Esophagus muscularis mucosa (tissue), 4 donors: ENCODE data around the gene URM1. TPM values are rescaled to one million over a fixed set of nuclear protein-coding genes. Genes with fewer than 3 reads are reported as not detected.

Experiments
- DNase-seq: peaks from one replicate; pipeline ENCODE4 v3.0.0-alpha.2; 2017; ENCODE audit errors: extremely low spot score
- H3K27ac ChIP-seq, 4 donors: fragments of 200-600 bp; sonication (generic); replicated peaks in 1 of 4; 1 replicate in 3 of 4; 2 replicates in 1 of 4; pipeline ENCODE4 v1.5.1; 2016 to 2019; ENCODE audit warnings: mild to moderate bottlenecking in 1 of 4
- H3K27me3 ChIP-seq, 4 donors: fragments of 200-600 bp; sonication (generic); one replicate each; pipeline versions ENCODE4 v1.5.1 to v1.6.0; 2016 to 2019
- H3K36me3 ChIP-seq, 4 donors: fragments of 200-600 bp; sonication (generic); one replicate each; pipeline ENCODE4 v1.5.1; 2016 to 2019
- H3K4me1 ChIP-seq, 4 donors: fragments of 200-600 bp; sonication (generic); one replicate each; pipeline ENCODE4 v1.5.1; 2016 to 2019
- H3K4me3 ChIP-seq, 4 donors: fragments of 200-600 bp; sonication (generic); 1 replicate in 2 of 4; 2 replicates in 2 of 4; pipeline ENCODE4 v1.5.1; 2016 to 2019; ENCODE audit warnings: mild to moderate bottlenecking in 4 of 4, moderate library complexity in 1 of 4
- H3K9me3 ChIP-seq, 4 donors: fragments of 200-600 bp; sonication (generic); 1 replicate in 3 of 4; 2 replicates in 1 of 4; pipeline ENCODE4 v1.5.1; 2016 to 2019
- CTCF ChIP-seq, 3 experiments: fragments of 200-600 bp in 2 of 3; fragments of 450-650 bp in 1 of 3; sonication (generic) in 2 of 3; IDR thresholded peaks; one replicate each; pipeline ENCODE4 v1.5.1; 2017 to 2019; ENCODE audit warnings: antibody characterized with exemption in 3 of 3, mild to moderate bottlenecking in 2 of 3, moderate library complexity in 1 of 3
- EP300 ChIP-seq: sonication (generic); formaldehyde crosslinking; IDR thresholded peaks from one replicate; pipeline ENCODE4 v1.6.1; 2017; ENCODE audit warnings: antibody characterized with exemption
- POLR2A ChIP-seq: fragments of 450-650 bp; IDR thresholded peaks from one replicate; pipeline ENCODE4 v1.6.1; 2017; ENCODE audit warnings: antibody characterized with exemption, moderate library complexity, mild to moderate bottlenecking, low read depth
- POLR2AphosphoS5 ChIP-seq, 2 donors: sonication (generic); formaldehyde crosslinking; IDR thresholded peaks; one replicate each; pipeline ENCODE4 v1.6.1; 2017; ENCODE audit warnings: antibody characterized with exemption in 2 of 2
- WGBS: methylation state at CpG from one replicate; pipeline ENCODE4 v1.1.5; 2018; 5-methylcytosine and 5-hydroxymethylcytosine counted together
- intact Hi-C: fragments of 100-400 bp; cut with DNase I; formaldehyde crosslinking; loops from one replicate; pipeline ENCODE4 v1.15.1; 2023
- total RNA-seq, 4 donors: library from RNA; depleted of rRNA; stranded (reverse); fragments of >200 nt; gene quantifications; one replicate each; pipeline versions ENCODE4 v1.1.0 to v1.2.1, GENCODE V29; 2016

URM1 gene
- total RNA-seq, 4 donors from 2014 or later: 25.3 to 36.8 (median 28.3) TPM

- Histone ChIP-seq H3K27ac (no peak overlapping the region), H3K27me3 (peaks cover 0 to 73% (median 0%) of the 10 kb centered on the region in 4 donors), H3K36me3 (no peaks in the 10 kb centered on the region), H3K4me3 (no peak overlapping the region), H3K9me3 (no peaks in the 10 kb centered on the region), H3K4me1 (peaks cover 0 to 6% (median 5%) of the 10 kb centered on the region in 4 donors)
- no peak for DNase-seq
- intact Hi-C loops: no loop called here
- WGBS: 76% methylated on average over 9 of the region's 9 CpGs
- TF ChIP-seq CTCF (IDR thresholded peaks at IDR 0.05): no peak
- TF ChIP-seq POLR2A: no peak
- no peak for TF ChIP-seq EP300
- TF ChIP-seq POLR2AphosphoS5 (IDR thresholded peaks at IDR 0.05): no peak
These were observed 35.7 kb downstream of the URM1 start for GRCh38 chr9:128406848-128407391.

GRCh38 chr9:128408963-128409431 lies 37.8 kb downstream of the URM1 start:
- no peak for DNase-seq
- H3K27ac ChIP-seq: no peak overlapping the region
- intact Hi-C loops: no loop called here
- no peaks in the 10 kb centered on the region for H3K36me3 ChIP-seq
- WGBS: 42% methylated on average over 13 of the region's 26 CpGs
- H3K4me1 ChIP-seq: peaks cover 0 to 6% (median 5%) of the 10 kb centered on the region in 4 donors
- TF ChIP-seq POLR2A (no peak), EP300 (no peak), POLR2AphosphoS5 (IDR thresholded peaks at IDR 0.05) (no peak), CTCF (IDR thresholded peaks at IDR 0.05) (no peak)
- peaks cover 0 to 82% (median 2%) of the 10 kb centered on the region in 4 donors for H3K27me3 ChIP-seq
- no peak overlapping the region for H3K4me3 ChIP-seq
- no peaks in the 10 kb centered on the region for H3K9me3 ChIP-seq

GRCh38 chr9:128409450-128409849 lies 38.3 kb downstream of the URM1 start:
- Histone ChIP-seq H3K27me3 (peaks cover 0 to 82% (median 3%) of the 10 kb centered on the region in 4 donors), H3K27ac (no peak overlapping the region), H3K4me3 (no peak overlapping the region), H3K4me1 (peaks cover 0 to 6% (median 5%) of the 10 kb centered on the region in 4 donors), H3K9me3 (no peaks in the 10 kb centered on the region), H3K36me3 (no peaks in the 10 kb centered on the region)
- no peak for DNase-seq
- 62% methylated on average over 5 of the region's 8 CpGs for WGBS
- TF ChIP-seq EP300: no peak
- no peak for TF ChIP-seq CTCF (IDR thresholded peaks at IDR 0.05)
- no peak for TF ChIP-seq POLR2AphosphoS5 (IDR thresholded peaks at IDR 0.05)
- TF ChIP-seq POLR2A: no peak
- intact Hi-C loops: no loop called here

GRCh38 chr9:128409978-128410377 lies 38.8 kb downstream of the URM1 start:
- Histone ChIP-seq H3K4me3 (no peak overlapping the region), H3K4me1 (peaks cover 0 to 6% (median 5%) of the 10 kb centered on the region in 4 donors), H3K9me3 (no peaks in the 10 kb centered on the region), H3K27ac (no peak overlapping the region), H3K27me3 (peaks cover 0 to 82% (median 3%) of the 10 kb centered on the region in 4 donors), H3K36me3 (no peaks in the 10 kb centered on the region)
- no peak for DNase-seq
- WGBS: 55% methylated on average over 3 of the region's 6 CpGs
- intact Hi-C loops: loop anchor here (5.0 kb wide), 1 partner anchor 48 kb away; no protein-coding TSS in a partner anchor
- TF ChIP-seq EP300: no peak
- TF ChIP-seq CTCF (IDR thresholded peaks at IDR 0.05): peak in 1 of 3 experiments; percentile 20
- TF ChIP-seq POLR2AphosphoS5 (IDR thresholded peaks at IDR 0.05): no peak
- TF ChIP-seq POLR2A: no peak
